ENCODE data around the gene RHBDD3. TPM values are rescaled to one million over a fixed set of nuclear protein-coding genes. Genes with fewer than 3 reads are reported as not detected.
A peak's percentile ranks its signal among the peaks of the same experiment; 100 is the strongest.

The RHBDD3 gene
- total RNA-seq, 1 donor from 2014 or later: 29.7 TPM

GRCh38 chr22:29275167-29275566 is 7.4 kb upstream of the RHBDD3 start:
- H3K27me3 ChIP-seq: no peaks in the 10 kb centered on the region
- intact Hi-C loops (cut with DNase I): no loop called here
- no peaks in the 10 kb centered on the region for H3K9me3 ChIP-seq
- H3K4me3 ChIP-seq: no peak overlapping the region
- no peak for TF ChIP-seq POLR2AphosphoS5 (IDR thresholded peaks at IDR 0.05; ENCODE audit: insufficient read depth in 1 of 2, low read depth in 1 of 2)
- TF ChIP-seq POLR2A (IDR thresholded peaks at IDR 0.05): no peak
- TF ChIP-seq, protein P1, sequence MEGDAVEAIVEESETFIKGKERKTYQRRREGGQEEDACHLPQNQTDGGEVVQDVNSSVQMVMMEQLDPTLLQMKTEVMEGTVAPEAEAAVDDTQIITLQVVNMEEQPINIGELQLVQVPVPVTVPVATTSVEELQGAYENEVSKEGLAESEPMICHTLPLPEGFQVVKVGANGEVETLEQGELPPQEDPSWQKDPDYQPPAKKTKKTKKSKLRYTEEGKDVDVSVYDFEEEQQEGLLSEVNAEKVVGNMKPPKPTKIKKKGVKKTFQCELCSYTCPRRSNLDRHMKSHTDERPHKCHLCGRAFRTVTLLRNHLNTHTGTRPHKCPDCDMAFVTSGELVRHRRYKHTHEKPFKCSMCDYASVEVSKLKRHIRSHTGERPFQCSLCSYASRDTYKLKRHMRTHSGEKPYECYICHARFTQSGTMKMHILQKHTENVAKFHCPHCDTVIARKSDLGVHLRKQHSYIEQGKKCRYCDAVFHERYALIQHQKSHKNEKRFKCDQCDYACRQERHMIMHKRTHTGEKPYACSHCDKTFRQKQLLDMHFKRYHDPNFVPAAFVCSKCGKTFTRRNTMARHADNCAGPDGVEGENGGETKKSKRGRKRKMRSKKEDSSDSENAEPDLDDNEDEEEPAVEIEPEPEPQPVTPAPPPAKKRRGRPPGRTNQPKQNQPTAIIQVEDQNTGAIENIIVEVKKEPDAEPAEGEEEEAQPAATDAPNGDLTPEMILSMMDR (IDR thresholded peaks at IDR 0.05): no peak
- no peak overlapping the region for H3K27ac ChIP-seq
- no peak for DNase-seq (ENCODE audit: extremely low spot score in 2 of 2)
- H3K36me3 ChIP-seq: peaks cover 0 to 68% of the 10 kb centered on the region in 2 donors
- H3K4me1 ChIP-seq: peaks cover 79% of the 10 kb centered on the region

GRCh38 chr22:29272624-29273023 is 4.8 kb upstream of the RHBDD3 start:
- TF ChIP-seq POLR2AphosphoS5 (IDR thresholded peaks at IDR 0.05; ENCODE audit: insufficient read depth in 1 of 2, low read depth in 1 of 2): no peak
- TF ChIP-seq, protein P1 (IDR thresholded peaks at IDR 0.05): no peak
- no peak for TF ChIP-seq POLR2A (IDR thresholded peaks at IDR 0.05)
- intact Hi-C loops (cut with DNase I): no loop called here
- peaks cover 87% of the 10 kb centered on the region for H3K4me1 ChIP-seq
- H3K27ac ChIP-seq: no peak overlapping the region
- no peak for DNase-seq (ENCODE audit: extremely low spot score in 2 of 2)
- H3K27me3 ChIP-seq: no peaks in the 10 kb centered on the region
- H3K36me3 ChIP-seq: peaks cover 0 to 42% of the 10 kb centered on the region in 2 donors
- no peaks in the 10 kb centered on the region for H3K9me3 ChIP-seq
- H3K4me3 ChIP-seq: no peak overlapping the region

- no peaks in the 10 kb centered on the region for H3K27me3 ChIP-seq
- H3K4me3 ChIP-seq: peak overlapping the region; percentile 86 to 95
- no peak for DNase-seq (ENCODE audit: extremely low spot score in 2 of 2)
- peaks cover 0 to 24% of the 10 kb centered on the region in 2 donors for H3K36me3 ChIP-seq
- H3K9me3 ChIP-seq: no peaks in the 10 kb centered on the region
- peak overlapping the region; percentile 99 for H3K27ac ChIP-seq
- H3K4me1 ChIP-seq: peaks cover 86% of the 10 kb centered on the region
- intact Hi-C loops (cut with DNase I): no loop called here
- TF ChIP-seq POLR2A (IDR thresholded peaks at IDR 0.05): no peak
- TF ChIP-seq, protein P1 (IDR thresholded peaks at IDR 0.05): no peak
- TF ChIP-seq POLR2AphosphoS5 (IDR thresholded peaks at IDR 0.05; ENCODE audit: insufficient read depth in 1 of 2, low read depth in 1 of 2): no peak
These were observed 2.9 kb upstream of the RHBDD3 start for GRCh38 chr22:29270475-29271271.

DNA sequence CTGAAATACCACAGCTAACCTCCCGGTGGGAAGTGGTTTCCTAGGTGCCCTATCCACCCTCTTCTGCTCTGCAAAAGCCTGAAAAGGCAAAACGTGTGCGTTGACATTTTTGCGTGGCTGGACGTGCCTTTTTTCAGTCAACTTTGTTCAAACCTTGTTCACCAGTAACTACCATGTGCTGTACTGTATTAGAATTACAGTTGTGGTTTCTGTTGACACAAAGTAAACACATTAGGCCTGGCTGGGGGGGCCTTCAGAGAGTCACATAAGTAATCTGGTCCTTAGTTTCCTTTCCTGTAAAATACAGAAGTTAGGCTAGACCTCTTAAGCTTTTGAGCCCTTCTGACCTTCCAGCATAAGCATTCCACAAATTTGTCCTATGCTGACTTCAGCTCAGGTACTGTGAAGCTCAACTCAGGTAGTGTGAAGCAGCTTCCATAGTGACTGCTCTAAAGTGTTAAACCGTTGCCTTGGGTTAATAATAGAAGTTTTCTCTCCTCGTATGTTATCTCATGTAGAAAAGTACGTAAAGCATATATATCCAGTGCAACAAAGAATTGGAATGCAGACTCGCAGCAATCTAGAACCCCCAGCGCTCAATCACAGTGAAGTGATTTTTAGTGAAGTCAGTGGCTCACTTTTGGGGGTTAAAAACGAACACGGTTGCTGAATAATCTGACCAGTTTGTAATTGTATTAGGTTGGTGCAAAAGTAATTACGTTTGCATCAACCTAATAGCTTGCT is 2.1 kb upstream of the RHBDD3 start:
- Histone ChIP-seq H3K4me3 (peak overlapping the region; percentile 86 to 95), H3K27me3 (no peaks in the 10 kb centered on the region), H3K4me1 (peaks cover 81% of the 10 kb centered on the region), H3K36me3 (peaks cover 0 to 27% of the 10 kb centered on the region in 2 donors), H3K27ac (peak overlapping the region; percentile 99), H3K9me3 (no peaks in the 10 kb centered on the region)
- no peak for TF ChIP-seq POLR2A (IDR thresholded peaks at IDR 0.05)
- no peak for TF ChIP-seq POLR2AphosphoS5 (IDR thresholded peaks at IDR 0.05; ENCODE audit: insufficient read depth in 1 of 2, low read depth in 1 of 2)
- TF ChIP-seq, protein P1 (IDR thresholded peaks at IDR 0.05): no peak
- no peak for DNase-seq (ENCODE audit: extremely low spot score in 2 of 2)
- intact Hi-C loops (cut with DNase I): no loop called here

Data from vagina (tissue), 2 donors.